PC-9 (cell line): ENCODE measurements around the gene KCNIP2. TPM values are rescaled to one million over a fixed set of nuclear protein-coding genes. Genes with fewer than 3 reads are reported as not detected.

Experiments
- BruUV-seq: library from RNA; stranded (reverse); fragments of 400-500 nt; replicated peaks from 2 replicates; lab custom pipeline; 2021; lab: Mats Ljungman, UMichigan
- CTCF ChIA-PET: fragments of 300-600 bp; sonication (Branson Sonifier 250); formaldehyde crosslinking; loops from one replicate; lab custom pipeline; 2022; ENCODE audit warnings: antibody characterized with exemption; lab: Charles Lee
- POLR2A ChIA-PET: fragments of 300-600 bp; sonication (Branson Sonifier 250); formaldehyde crosslinking; loops from one replicate; lab custom pipeline; 2022; ENCODE audit warnings: antibody characterized with exemption; ENCODE audit not compliant: unreplicated experiment; lab: Charles Lee
- DNase-seq, 2 experiments: peaks; one replicate each; pipeline versions ENCODE4 v3.0.0 to v3.0.0-alpha.2; 2015 to 2022; ENCODE audit warnings: mixed read lengths in 1 of 2
- H2AFZ ChIP-seq: fragments of 200-600 bp; sonication (generic); 2 replicates; pipeline ENCODE4 v1.8.1; 2017; ENCODE audit warnings: antibody characterized with exemption
- H3F3A ChIP-seq: fragments of 200-600 bp; sonication (generic); 2 replicates; pipeline ENCODE4 v1.8.1; 2017; ENCODE audit warnings: antibody characterized with exemption, mild to moderate bottlenecking, low read depth; ENCODE audit not compliant: insufficient read depth
- H3K27ac ChIP-seq: fragments of 200-600 bp; sonication (generic); 2 replicates; pipeline ENCODE4 v1.6.1; 2016; ENCODE audit warnings: mixed run types
- H3K27me3 ChIP-seq: fragments of 200-600 bp; sonication (generic); 2 replicates; pipeline ENCODE4 v1.6.1; 2016; ENCODE audit warnings: low read depth, mixed run types; ENCODE audit not compliant: insufficient read depth
- H3K36me3 ChIP-seq: fragments of 200-600 bp; sonication (generic); 2 replicates; pipeline ENCODE4 v1.6.1; 2016; ENCODE audit warnings: low read depth, mixed run types
- H3K4me1 ChIP-seq: fragments of 200-600 bp; sonication (generic); replicated peaks from 2 replicates; pipeline ENCODE4 v1.6.1; 2016; ENCODE audit warnings: mixed run types; ENCODE audit not compliant: insufficient read depth
- H3K4me2 ChIP-seq: fragments of 200-600 bp; sonication (generic); 2 replicates; pipeline ENCODE4 v1.6.1; 2017; ENCODE audit warnings: mixed run types
- H3K4me3 ChIP-seq: fragments of 200-600 bp; sonication (generic); 2 replicates; pipeline ENCODE4 v1.6.1; 2016; ENCODE audit warnings: mixed run types
- H3K79me2 ChIP-seq: fragments of 200-600 bp; sonication (generic); 2 replicates; pipeline ENCODE4 v1.6.1; 2017; ENCODE audit warnings: low read depth, mixed run types
- H3K9me2 ChIP-seq: fragments of 200-600 bp; sonication (generic); 2 replicates; pipeline ENCODE4 v1.8.1; 2017; ENCODE audit warnings: mild to moderate bottlenecking; ENCODE audit not compliant: insufficient read depth
- H3K9me3 ChIP-seq: fragments of 200-600 bp; sonication (generic); 2 replicates; pipeline ENCODE4 v1.8.1; 2016; ENCODE audit warnings: low read depth; ENCODE audit not compliant: insufficient read depth
- H4K20me1 ChIP-seq: fragments of 200-600 bp; sonication (generic); 2 replicates; pipeline ENCODE4 v1.8.1; 2017; ENCODE audit not compliant: insufficient read depth
- EZH2 ChIP-seq: fragments of 200-600 bp; sonication (generic); IDR thresholded peaks from 2 replicates; pipeline ENCODE4 v1.8.0; 2017; ENCODE audit warnings: antibody characterized with exemption, low read depth
- intact Hi-C: fragments of 100-400 bp; cut with micrococcal nuclease; formaldehyde crosslinking; loops from one replicate; pipeline ENCODE4 v1.10.0; 2022; ENCODE audit not compliant: unreplicated experiment
- total RNA-seq: library from RNA; stranded (reverse); gene quantifications from 2 replicates; pipeline ENCODE4 v1.2.3, GENCODE V29; 2021
- TF ChIP-seq, protein P1 (sequence below): fragments of 200-600 bp; sonication (generic); conservative IDR thresholded peaks from 2 replicates; pipeline ENCODE4 v1.6.1; 2017; ENCODE audit warnings: mixed run types, antibody characterized with exemption, mild to moderate bottlenecking, moderate library complexity

KCNIP2 gene
- total RNA-seq, 1 experiment from 2014 or later: 4.0 TPM

DNA sequence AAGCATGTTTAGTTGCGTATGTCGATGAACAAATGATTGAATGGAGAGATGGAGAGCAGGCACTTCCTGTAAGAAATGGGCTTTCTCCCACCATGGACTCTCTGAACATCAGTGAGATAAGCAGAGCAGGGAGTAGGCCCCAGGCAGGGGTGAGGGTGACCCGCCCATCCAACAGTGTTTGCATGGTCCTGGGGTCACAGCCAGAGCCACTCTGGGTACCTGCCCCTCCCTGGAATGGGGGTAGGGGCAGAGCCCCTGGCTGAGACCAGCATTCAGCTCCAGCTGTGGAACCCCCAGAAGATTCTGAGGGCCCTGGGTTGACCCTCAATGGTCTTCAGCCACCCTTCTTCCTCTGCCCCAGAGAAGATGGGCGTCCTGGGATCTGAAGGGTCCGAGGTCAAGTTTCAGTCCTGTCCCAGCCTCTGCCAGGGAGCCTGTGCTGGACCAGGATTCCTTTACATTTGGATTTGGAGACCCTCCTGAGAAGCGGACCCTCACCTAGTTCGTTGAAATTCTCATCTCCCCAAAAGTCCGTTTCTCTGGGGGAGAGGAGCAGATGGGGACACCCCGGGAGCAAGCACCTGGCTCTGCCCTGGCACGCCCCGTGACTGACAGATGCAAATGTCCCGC, 65.3 kb downstream of the KCNIP2 start:
- Histone ChIP-seq H3K4me2 (no peak overlapping the region), H4K20me1 (peaks cover 3% of the 10 kb centered on the region; the same call in 1 of the 2 replicates), H3K4me1 (peaks cover 11% of the 10 kb centered on the region; the same call in 1 of the 2 replicates), H2AFZ (no peak overlapping the region), H3K9me2 (no peaks in the 10 kb centered on the region), H3F3A (no peaks in the 10 kb centered on the region), H3K36me3 (no peaks in the 10 kb centered on the region), H3K79me2 (peaks cover 10% of the 10 kb centered on the region; the same call in 1 of the 2 replicates), H3K9me3 (no peaks in the 10 kb centered on the region), H3K4me3 (no peak overlapping the region), H3K27ac (no peak overlapping the region), H3K27me3 (no peaks in the 10 kb centered on the region)
- ChIA-PET POLR2A (interaction anchor here (0.6 kb wide), 1 partner anchor 69 kb away, joined by 9 read pairs; no protein-coding TSS in a partner anchor), CTCF (no interaction called here)
- intact Hi-C loops: loop anchor here (10.0 kb wide), 1 partner anchor 83 kb away; the partner anchor contains the start of gene FBXW4
- no peak for DNase-seq
- no TSS peak for BruUV-seq
- no peak for TF ChIP-seq EZH2
- TF ChIP-seq, protein P1, sequence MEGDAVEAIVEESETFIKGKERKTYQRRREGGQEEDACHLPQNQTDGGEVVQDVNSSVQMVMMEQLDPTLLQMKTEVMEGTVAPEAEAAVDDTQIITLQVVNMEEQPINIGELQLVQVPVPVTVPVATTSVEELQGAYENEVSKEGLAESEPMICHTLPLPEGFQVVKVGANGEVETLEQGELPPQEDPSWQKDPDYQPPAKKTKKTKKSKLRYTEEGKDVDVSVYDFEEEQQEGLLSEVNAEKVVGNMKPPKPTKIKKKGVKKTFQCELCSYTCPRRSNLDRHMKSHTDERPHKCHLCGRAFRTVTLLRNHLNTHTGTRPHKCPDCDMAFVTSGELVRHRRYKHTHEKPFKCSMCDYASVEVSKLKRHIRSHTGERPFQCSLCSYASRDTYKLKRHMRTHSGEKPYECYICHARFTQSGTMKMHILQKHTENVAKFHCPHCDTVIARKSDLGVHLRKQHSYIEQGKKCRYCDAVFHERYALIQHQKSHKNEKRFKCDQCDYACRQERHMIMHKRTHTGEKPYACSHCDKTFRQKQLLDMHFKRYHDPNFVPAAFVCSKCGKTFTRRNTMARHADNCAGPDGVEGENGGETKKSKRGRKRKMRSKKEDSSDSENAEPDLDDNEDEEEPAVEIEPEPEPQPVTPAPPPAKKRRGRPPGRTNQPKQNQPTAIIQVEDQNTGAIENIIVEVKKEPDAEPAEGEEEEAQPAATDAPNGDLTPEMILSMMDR: no peak

DNA sequence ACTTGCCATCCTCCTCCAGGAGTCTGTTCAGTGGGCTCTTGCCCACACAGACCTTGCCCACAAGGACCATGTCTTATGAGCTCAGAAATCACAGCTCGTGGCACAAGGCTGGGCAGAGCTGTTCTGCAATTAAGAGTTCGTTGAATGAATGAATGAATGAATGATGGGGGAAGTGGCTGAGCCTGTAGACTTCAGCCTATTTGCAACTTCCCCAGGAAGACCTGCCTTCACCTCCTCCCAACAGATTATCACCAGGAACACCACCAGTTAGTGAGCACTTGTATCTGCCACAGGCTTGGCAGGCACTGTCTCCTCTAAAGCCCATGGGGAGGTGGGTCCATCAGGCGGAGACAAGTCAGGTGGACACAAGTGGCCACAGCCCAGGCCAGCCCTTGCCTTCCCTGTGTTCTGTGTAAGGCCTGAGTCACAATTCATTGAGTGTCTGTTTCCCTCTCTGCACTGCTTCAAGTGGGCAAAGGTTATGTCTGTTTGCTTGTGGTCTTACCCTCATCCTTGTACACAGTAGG, 65.9 kb downstream of the KCNIP2 start:
- no peak overlapping the region for H3K27ac ChIP-seq
- no peak overlapping the region for H2AFZ ChIP-seq
- H3K27me3 ChIP-seq: no peaks in the 10 kb centered on the region
- TF ChIP-seq EZH2: no peak
- TF ChIP-seq, protein P1: no peak
- no peaks in the 10 kb centered on the region for H3K36me3 ChIP-seq
- H3K4me2 ChIP-seq: no peak overlapping the region
- no peaks in the 10 kb centered on the region for H3K9me3 ChIP-seq
- peaks cover 11% of the 10 kb centered on the region; the same call in 1 of the 2 replicates for H3K4me1 ChIP-seq
- POLR2A ChIA-PET: no interaction called here
- DNase-seq: no peak
- H3K9me2 ChIP-seq: no peaks in the 10 kb centered on the region
- no peaks in the 10 kb centered on the region for H3F3A ChIP-seq
- CTCF ChIA-PET: no interaction called here
- no peak overlapping the region for H3K4me3 ChIP-seq
- peaks cover 3% of the 10 kb centered on the region; the same call in 1 of the 2 replicates for H4K20me1 ChIP-seq
- peaks cover 6% of the 10 kb centered on the region; the same call in 1 of the 2 replicates for H3K79me2 ChIP-seq
- no TSS peak for BruUV-seq
- intact Hi-C loops: loop anchor here (10.0 kb wide), 1 partner anchor 83 kb away; the partner anchor contains the start of gene FBXW4

DNA sequence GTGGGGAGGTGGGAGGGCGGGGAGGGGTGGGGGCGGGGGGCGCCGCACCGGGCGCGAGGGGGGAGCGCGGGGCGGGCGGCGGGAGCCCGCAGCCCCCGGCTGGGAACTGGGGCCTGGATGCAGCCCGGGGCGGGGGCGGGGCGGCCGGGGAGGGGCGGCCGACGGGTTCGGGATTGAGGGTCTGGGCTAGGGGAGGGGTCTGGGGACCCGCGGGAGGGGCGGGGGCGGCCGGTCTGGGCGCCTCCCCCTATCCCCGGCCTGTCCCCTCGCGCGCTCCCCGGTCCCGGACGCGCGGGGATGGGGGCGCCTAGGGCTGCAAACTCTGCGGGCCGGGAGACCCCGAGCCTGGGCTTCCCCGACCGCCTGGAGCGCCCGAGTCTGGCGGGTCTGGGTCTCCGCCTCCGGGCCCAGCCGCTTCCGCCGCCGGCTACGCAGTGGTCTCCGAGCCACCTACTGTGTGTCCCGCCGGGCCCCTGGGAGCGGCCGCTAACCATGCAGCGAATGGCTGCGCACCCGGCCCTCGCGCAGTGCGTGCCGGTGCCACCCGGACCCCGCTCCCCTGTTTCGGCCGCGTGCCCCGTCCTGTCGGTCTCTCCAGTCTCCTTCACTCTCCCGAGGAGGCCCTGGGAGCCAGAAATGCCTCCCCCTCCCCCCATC, 67.3 kb downstream of the KCNIP2 start:
- BruUV-seq: no TSS peak
- intact Hi-C loops: loop anchor here (10.0 kb wide), 1 partner anchor 81 kb away; the partner anchor contains the start of gene FBXW4

More for the DNA sequence above, 67.3 kb downstream of the KCNIP2 start:
- Histone ChIP-seq H3F3A (no peaks in the 10 kb centered on the region), H4K20me1 (peaks cover 3% of the 10 kb centered on the region; the same call in 1 of the 2 replicates), H3K79me2 (no peaks in the 10 kb centered on the region), H3K27ac (no peak overlapping the region), H3K9me2 (no peaks in the 10 kb centered on the region), H3K36me3 (no peaks in the 10 kb centered on the region), H3K4me1 (peaks cover 1% of the 10 kb centered on the region; the same call in 1 of the 2 replicates), H3K4me2 (no peak overlapping the region), H3K9me3 (no peaks in the 10 kb centered on the region), H3K27me3 (no peaks in the 10 kb centered on the region), H2AFZ (no peak overlapping the region), H3K4me3 (no peak overlapping the region)
- no peak for DNase-seq
- ChIA-PET CTCF (no interaction called here), POLR2A (no interaction called here)
- no peak for TF ChIP-seq EZH2
- TF ChIP-seq, protein P1: no peak
